Type B pancreatic cell (in vitro differentiated cells): ENCODE measurements around the gene SHANK1. TPM values are rescaled to one million over a fixed set of nuclear protein-coding genes. Genes with fewer than 3 reads are reported as not detected.

ENCODE experiments used
- DNase-seq: peaks from one replicate; pipeline ENCODE4 v3.0.0; 2021; ENCODE audit warnings: mixed read lengths; ENCODE audit not compliant: unreplicated experiment; ENCODE audit errors: extremely low spot score
- H3K27ac Mint-ChIP-seq: 2 replicates; pipeline ENCODE4 v1.8.0; 2021; ENCODE audit warnings: mild to moderate bottlenecking, mixed read lengths
- H3K27me3 Mint-ChIP-seq: 2 replicates; pipeline ENCODE4 v1.8.0; 2021; ENCODE audit warnings: mixed read lengths
- H3K36me3 Mint-ChIP-seq: 2 replicates; pipeline ENCODE4 v1.8.0; 2021; ENCODE audit warnings: mixed read lengths
- H3K4me1 Mint-ChIP-seq: one replicate; pipeline ENCODE4 v1.8.0; 2021; ENCODE audit warnings: mixed read lengths; ENCODE audit not compliant: unreplicated experiment
- H3K4me3 Mint-ChIP-seq: 2 replicates; pipeline ENCODE4 v1.8.0; 2021; ENCODE audit warnings: mild to moderate bottlenecking, mixed read lengths
- H3K9me3 Mint-ChIP-seq: 2 replicates; pipeline ENCODE4 v1.8.0; 2021; ENCODE audit warnings: mixed read lengths
- CTCF ChIP-seq: fragments of 200-600 bp; sonication (generic); conservative IDR thresholded peaks from 2 replicates; pipeline ENCODE4 v1.5.0; 2021; ENCODE audit warnings: antibody characterized with exemption, mild to moderate bottlenecking
- total RNA-seq: library from RNA; stranded (reverse); gene quantifications from 2 replicates; pipeline ENCODE4 v1.2.1, GENCODE V29; 2021; ENCODE audit warnings: low replicate concordance

The SHANK1 gene
- total RNA-seq, 1 donor from 2014 or later: 7.8 TPM

GRCh38 chr19:50729894-50730293 is 10.3 kb upstream of the SHANK1 start:
- no peak for TF ChIP-seq CTCF
- peaks cover 7% of the 10 kb centered on the region for H3K4me1 Mint-ChIP-seq
- DNase-seq: no peak
- no peaks in the 10 kb centered on the region for H3K9me3 Mint-ChIP-seq
- no peak overlapping the region for H3K27ac Mint-ChIP-seq
- H3K4me3 Mint-ChIP-seq: no peak overlapping the region
- H3K36me3 Mint-ChIP-seq: no peaks in the 10 kb centered on the region
- peaks cover 26% of the 10 kb centered on the region for H3K27me3 Mint-ChIP-seq

GRCh38 chr19:50728084-50728737 is 8.6 kb upstream of the SHANK1 start:
- TF ChIP-seq CTCF: no peak
- DNase-seq: peak; percentile 88
- no peak overlapping the region for H3K27ac Mint-ChIP-seq
- H3K4me3 Mint-ChIP-seq: peak overlapping the region; percentile 77
- H3K27me3 Mint-ChIP-seq: peaks cover 26% of the 10 kb centered on the region
- no peaks in the 10 kb centered on the region for H3K9me3 Mint-ChIP-seq
- peaks cover 8% of the 10 kb centered on the region for H3K4me1 Mint-ChIP-seq
- no peaks in the 10 kb centered on the region for H3K36me3 Mint-ChIP-seq

- Mint-ChIP-seq H3K4me1 (peaks cover 22% of the 10 kb centered on the region), H3K9me3 (no peaks in the 10 kb centered on the region), H3K27ac (no peak overlapping the region), H3K27me3 (peaks cover 35% of the 10 kb centered on the region), H3K4me3 (peak overlapping the region; percentile 93), H3K36me3 (no peaks in the 10 kb centered on the region)
- no peak for TF ChIP-seq CTCF
- no peak for DNase-seq
These were observed 6.3 kb upstream of the SHANK1 start for GRCh38 chr19:50725911-50726230.

- peak overlapping the region; percentile 68 for H3K27ac Mint-ChIP-seq
- peaks cover 27% of the 10 kb centered on the region for H3K4me1 Mint-ChIP-seq
- peaks cover 40% of the 10 kb centered on the region for H3K27me3 Mint-ChIP-seq
These were observed 5.8 kb upstream of the SHANK1 start for GRCh38 chr19:50725218-50725910.

GRCh38 chr19:50724522-50725217 is 5.1 kb upstream of the SHANK1 start:
- peak overlapping the region; percentile 93 for H3K4me3 Mint-ChIP-seq

More at GRCh38 chr19:50725218-50725910, 5.8 kb upstream of the SHANK1 start:
- TF ChIP-seq CTCF: no peak
- no peak for DNase-seq
- no peaks in the 10 kb centered on the region for H3K36me3 Mint-ChIP-seq
- no peaks in the 10 kb centered on the region for H3K9me3 Mint-ChIP-seq
- peak overlapping the region; percentile 93 for H3K4me3 Mint-ChIP-seq

More at GRCh38 chr19:50724522-50725217, 5.1 kb upstream of the SHANK1 start:
- Mint-ChIP-seq H3K4me1 (peaks cover 30% of the 10 kb centered on the region), H3K27ac (peak overlapping the region; percentile 76), H3K27me3 (peaks cover 44% of the 10 kb centered on the region), H3K36me3 (no peaks in the 10 kb centered on the region), H3K9me3 (no peaks in the 10 kb centered on the region)
- peak; percentile 92 for TF ChIP-seq CTCF
- peak; percentile 100 for DNase-seq
